CD4-positive, CD25-positive, alpha-beta regulatory T cell (primary cell): ENCODE data around the gene AGGF1. TPM values are rescaled to one million over a fixed set of nuclear protein-coding genes. Genes with fewer than 3 reads are reported as not detected.
"Not testable (repeated sequence)": the region's sequence is repeated elsewhere in the genome, so short reads cannot be mapped to it uniquely, and the experiment has no call there.

Experiments
- ATAC-seq, 2 donors: fragments of 150-1000 bp; cut with Tn5 transposase; one replicate each; pipeline ENCODE4 v1.10.0; 2021; ENCODE audit warnings: low read depth in 2 of 2, moderate number of reproducible peaks in 2 of 2, moderate library complexity in 1 of 2
- DNase-seq, 3 donors: peaks; one replicate each; pipeline versions ENCODE4 v3.0.0 to v3.0.0-alpha.2; 2012 to 2022; ENCODE audit warnings: mixed read lengths in 1 of 3
- H3K27ac ChIP-seq: one replicate; pipeline ENCODE4 v1.7.0; 2013; ENCODE audit warnings: mild to moderate bottlenecking, low read length; ENCODE audit not compliant: insufficient read depth, poor library complexity, severe bottlenecking
- H3K27me3 ChIP-seq: one replicate; pipeline ENCODE4 v1.7.0; 2013; ENCODE audit warnings: low read length; ENCODE audit not compliant: control insufficient read depth, insufficient read depth
- H3K36me3 ChIP-seq: one replicate; pipeline ENCODE4 v1.7.0; 2013; ENCODE audit warnings: mild to moderate bottlenecking, low read length, moderate library complexity; ENCODE audit not compliant: control insufficient read depth, insufficient read depth
- H3K4me1 ChIP-seq: 2 replicates; pipeline ENCODE4 v1.7.0; 2013; ENCODE audit warnings: mild to moderate bottlenecking, low read length; ENCODE audit not compliant: insufficient read depth, control insufficient read depth, poor library complexity, severe bottlenecking
- H3K4me3 ChIP-seq: one replicate; pipeline ENCODE4 v1.7.0; 2013; ENCODE audit warnings: low read depth, mild to moderate bottlenecking, low read length, moderate library complexity
- H3K9me3 ChIP-seq, 2 experiments: 1 replicate in 1 of 2; 2 replicates in 1 of 2; pipeline ENCODE4 v1.7.0; 2013; ENCODE audit warnings: low read length in 2 of 2, mild to moderate bottlenecking in 1 of 2, moderate library complexity in 1 of 2; ENCODE audit not compliant: control insufficient read depth in 2 of 2
- H3K27ac Mint-ChIP-seq, 3 donors: one replicate each; pipeline ENCODE4 v1.8.0; 2020 to 2022; ENCODE audit warnings: mild to moderate bottlenecking in 3 of 3, mixed read lengths in 3 of 3, moderate library complexity in 2 of 3
- H3K27me3 Mint-ChIP-seq: one replicate; pipeline ENCODE4 v1.8.0; 2022; ENCODE audit warnings: mild to moderate bottlenecking, mixed read lengths
- H3K36me3 Mint-ChIP-seq: one replicate; pipeline ENCODE4 v1.8.0; 2020; ENCODE audit warnings: mixed read lengths
- H3K4me1 Mint-ChIP-seq, 4 donors: one replicate each; pipeline ENCODE4 v1.8.0; 2020 to 2022; ENCODE audit warnings: mixed read lengths in 4 of 4, mild to moderate bottlenecking in 1 of 4
- H3K4me3 Mint-ChIP-seq, 4 donors: one replicate each; pipeline ENCODE4 v1.8.0; 2020 to 2022; ENCODE audit warnings: mild to moderate bottlenecking in 4 of 4, mixed read lengths in 4 of 4, moderate library complexity in 3 of 4
- H3K9me3 Mint-ChIP-seq, 7 donors: one replicate each; pipeline ENCODE4 v1.8.0; 2020 to 2022; ENCODE audit warnings: mixed read lengths in 7 of 7, mild to moderate bottlenecking in 3 of 7, moderate library complexity in 2 of 7
- polyA plus RNA-seq, 4 donors: library from polyadenylated mRNA; unstranded; fragments of 300-500 nt; fragmentation: Illumina TruSeq; gene quantifications; one replicate each; pipeline ENCODE4 v1.2.3, GENCODE V29; 2021
- total RNA-seq: library from RNA; stranded (reverse); gene quantifications from one replicate; pipeline ENCODE4 v1.2.3, GENCODE V29; 2022

AGGF1 gene
- total and polyA plus RNA-seq, 5 donors from 2014 or later, result 17.6 to 35.3 (median 27.3) TPM

DNA sequence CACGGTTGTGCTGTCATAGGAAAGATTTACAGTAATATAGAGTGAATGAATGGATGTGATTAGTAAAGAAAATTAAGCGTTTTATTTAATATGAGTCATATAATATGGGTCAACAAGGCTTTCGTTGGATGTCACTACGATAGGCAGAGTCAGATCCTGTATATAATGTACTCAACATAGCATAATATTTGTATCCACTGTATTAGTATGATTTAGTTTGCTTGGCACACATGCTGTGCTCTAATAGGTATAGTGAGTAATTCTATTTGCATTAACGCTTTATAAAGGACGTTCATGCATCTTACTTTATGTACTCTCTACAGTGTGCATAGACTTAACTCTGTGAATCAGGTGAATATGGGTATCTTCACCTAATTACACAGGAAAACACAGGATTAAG is 35.9 kb upstream of the AGGF1 start:
- H3K27ac ChIP-seq, result no peak overlapping the region
- no peak for ATAC-seq
- peaks cover 0 to 3% (median 0%) of the 10 kb centered on the region in 7 donors for H3K9me3 Mint-ChIP-seq
- no peaks in the 10 kb centered on the region for H3K9me3 ChIP-seq
- no peaks in the 10 kb centered on the region for H3K36me3 Mint-ChIP-seq
- no peak overlapping the region for H3K4me3 ChIP-seq
- no peaks in the 10 kb centered on the region for H3K4me1 ChIP-seq
- H3K4me3 Mint-ChIP-seq, result no peak overlapping the region
- peaks cover 23% of the 10 kb centered on the region for H3K27me3 Mint-ChIP-seq
- H3K27ac Mint-ChIP-seq, result no peak overlapping the region
- DNase-seq, result no peak
- no peaks in the 10 kb centered on the region for H3K4me1 Mint-ChIP-seq
- no peaks in the 10 kb centered on the region for H3K36me3 ChIP-seq
- peaks cover 7% of the 10 kb centered on the region for H3K27me3 ChIP-seq

DNA sequence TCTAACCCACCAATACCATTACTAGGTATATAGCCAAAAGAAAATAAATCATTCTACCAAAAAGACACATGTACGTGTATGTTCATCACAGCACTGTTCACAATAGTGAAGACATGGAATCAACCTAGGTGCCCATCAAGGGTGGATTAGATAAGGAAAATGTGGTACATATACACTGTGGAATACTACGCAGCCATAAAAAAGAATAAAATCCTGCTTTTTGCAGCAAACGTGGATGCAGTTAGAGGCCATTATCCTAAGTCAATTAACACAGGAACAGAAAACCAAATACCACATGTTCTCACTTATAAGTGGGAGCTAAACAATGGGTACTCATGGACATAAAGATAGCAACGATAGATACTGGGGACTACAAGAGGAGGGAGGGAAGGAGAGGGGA is 32.0 kb upstream of the AGGF1 start:
- not testable (repeated sequence) for H3K4me3 Mint-ChIP-seq, H3K4me1 ChIP-seq, H3K4me3 ChIP-seq, H3K4me1 Mint-ChIP-seq, H3K9me3 Mint-ChIP-seq, H3K36me3 Mint-ChIP-seq, H3K36me3 ChIP-seq, H3K9me3 ChIP-seq, H3K27ac Mint-ChIP-seq, ATAC-seq, H3K27ac ChIP-seq, DNase-seq
- peaks cover 23% of the 10 kb centered on the region for H3K27me3 ChIP-seq
- peaks cover 34% of the 10 kb centered on the region for H3K27me3 Mint-ChIP-seq

DNA sequence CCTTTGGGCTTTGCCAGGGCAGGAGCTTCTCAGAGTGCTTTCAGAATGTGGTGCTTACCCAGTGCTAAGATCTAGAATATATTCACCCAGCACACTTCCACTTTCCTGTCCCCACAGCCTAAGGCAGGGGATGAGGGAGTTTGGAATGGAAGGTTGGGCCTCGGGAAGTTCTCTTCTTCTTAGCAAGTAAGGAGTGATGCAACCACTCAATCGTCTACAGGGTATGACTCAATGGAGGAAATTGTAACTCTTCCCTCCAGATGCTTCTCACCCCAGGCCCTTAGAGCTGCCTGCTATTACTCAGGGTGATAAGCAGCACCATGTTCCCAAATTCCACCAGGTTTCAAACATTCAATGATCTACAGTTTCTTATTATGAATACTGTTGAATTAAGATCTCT is 30.8 kb upstream of the AGGF1 start:
- Mint-ChIP-seq H3K9me3 (peaks cover 0 to 3% (median 0%) of the 10 kb centered on the region in 7 donors), H3K27me3 (peaks cover 36% of the 10 kb centered on the region), H3K36me3 (no peaks in the 10 kb centered on the region), H3K4me3 (no peak overlapping the region), H3K4me1 (no peaks in the 10 kb centered on the region), H3K27ac (no peak overlapping the region)
- DNase-seq (no peak), ATAC-seq (no peak)
- H3K4me3 ChIP-seq, result no peak overlapping the region
- no peak overlapping the region for H3K27ac ChIP-seq
- H3K27me3 ChIP-seq, result peaks cover 28% of the 10 kb centered on the region
- H3K4me1 ChIP-seq, result no peaks in the 10 kb centered on the region
- H3K36me3 ChIP-seq, result no peaks in the 10 kb centered on the region
- no peaks in the 10 kb centered on the region for H3K9me3 ChIP-seq

DNA sequence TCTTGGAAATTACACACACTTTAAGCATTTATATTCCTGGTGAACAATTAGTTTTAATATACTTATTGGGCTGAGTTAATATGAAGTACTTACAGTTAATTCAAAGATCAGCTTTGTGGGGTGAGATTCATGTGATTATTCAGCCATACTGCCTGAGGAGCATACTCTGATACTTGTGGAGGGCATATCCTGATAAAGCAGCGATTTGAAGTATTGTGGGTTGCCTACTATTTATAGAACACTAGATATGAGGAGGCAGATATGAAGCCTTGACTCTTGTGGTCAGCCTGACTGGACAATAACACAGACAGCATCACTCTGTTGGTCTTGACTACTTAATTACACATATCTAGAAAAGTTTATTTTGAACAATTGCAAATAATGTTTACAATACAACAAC is 27.0 kb upstream of the AGGF1 start:
- Histone ChIP-seq H3K4me3 (no peak overlapping the region), H3K27me3 (peaks cover 34% of the 10 kb centered on the region), H3K36me3 (no peaks in the 10 kb centered on the region), H3K27ac (no peak overlapping the region), H3K9me3 (no peaks in the 10 kb centered on the region), H3K4me1 (no peaks in the 10 kb centered on the region)
- Mint-ChIP-seq H3K27ac (no peak overlapping the region), H3K4me1 (no peaks in the 10 kb centered on the region), H3K4me3 (no peak overlapping the region), H3K27me3 (peaks cover 43% of the 10 kb centered on the region), H3K9me3 (peaks cover 0 to 2% (median 0%) of the 10 kb centered on the region in 7 donors), H3K36me3 (no peaks in the 10 kb centered on the region)
- ATAC-seq, result no peak
- no peak for DNase-seq

DNA sequence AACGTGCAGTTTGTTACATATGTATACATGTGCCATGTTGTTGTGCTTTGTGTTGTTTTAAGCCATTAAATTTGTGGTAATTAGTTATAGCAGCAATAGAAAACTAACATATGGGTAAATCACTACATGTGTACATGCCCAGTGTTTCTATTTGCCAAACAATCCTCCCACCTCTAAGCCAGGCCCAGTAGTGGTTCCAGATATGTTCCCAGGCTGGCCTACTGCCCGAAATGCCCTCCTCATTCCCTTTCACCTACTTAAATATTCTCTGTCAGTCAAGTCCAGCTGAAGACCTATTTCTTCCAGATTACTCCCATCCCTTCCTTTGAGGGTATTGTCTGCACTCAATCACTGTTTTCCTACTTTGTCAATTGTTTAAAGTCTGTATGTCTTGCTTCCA is 24.1 kb upstream of the AGGF1 start:
- Mint-ChIP-seq H3K27me3 (peaks cover 40% of the 10 kb centered on the region), H3K4me3 (no peak overlapping the region), H3K4me1 (no peaks in the 10 kb centered on the region), H3K27ac (no peak overlapping the region), H3K9me3 (peaks cover 0 to 4% (median 0%) of the 10 kb centered on the region in 7 donors), H3K36me3 (no peaks in the 10 kb centered on the region)
- H3K4me1 ChIP-seq, result no peaks in the 10 kb centered on the region
- no peak for ATAC-seq
- peaks cover 28% of the 10 kb centered on the region for H3K27me3 ChIP-seq
- no peaks in the 10 kb centered on the region for H3K9me3 ChIP-seq
- no peak for DNase-seq
- no peak overlapping the region for H3K27ac ChIP-seq
- H3K4me3 ChIP-seq, result no peak overlapping the region
- H3K36me3 ChIP-seq, result no peaks in the 10 kb centered on the region

DNA sequence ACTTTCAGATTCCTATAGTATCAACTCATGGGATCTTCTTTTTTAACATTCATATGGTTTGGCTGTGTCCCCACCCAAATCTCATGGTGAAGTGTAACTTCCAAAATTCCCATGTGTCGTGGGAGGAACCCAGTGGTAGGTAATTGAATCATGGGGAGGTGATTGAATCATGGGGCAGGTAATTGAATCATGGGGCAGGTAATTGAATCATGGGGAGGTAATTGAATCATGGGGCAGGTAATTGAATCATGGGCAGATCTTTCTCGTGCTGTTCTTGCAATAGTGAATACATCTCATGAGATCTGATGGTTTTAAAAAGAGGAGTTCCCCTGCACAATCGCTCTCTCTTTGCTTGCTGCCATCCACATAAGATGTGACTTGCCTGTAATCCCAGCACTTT is 21.8 kb upstream of the AGGF1 start:
- Mint-ChIP-seq H3K36me3 (no peaks in the 10 kb centered on the region), H3K27ac (no peak overlapping the region), H3K4me1 (no peaks in the 10 kb centered on the region), H3K4me3 (no peak overlapping the region), H3K9me3 (peaks cover 0 to 4% (median 0%) of the 10 kb centered on the region in 7 donors), H3K27me3 (peaks cover 31% of the 10 kb centered on the region)
- H3K4me1 ChIP-seq, result no peaks in the 10 kb centered on the region
- no peaks in the 10 kb centered on the region for H3K36me3 ChIP-seq
- no peaks in the 10 kb centered on the region for H3K9me3 ChIP-seq
- H3K4me3 ChIP-seq, result no peak overlapping the region
- DNase-seq, result no peak
- no peak for ATAC-seq
- H3K27ac ChIP-seq, result no peak overlapping the region
- peaks cover 15% of the 10 kb centered on the region for H3K27me3 ChIP-seq

DNA sequence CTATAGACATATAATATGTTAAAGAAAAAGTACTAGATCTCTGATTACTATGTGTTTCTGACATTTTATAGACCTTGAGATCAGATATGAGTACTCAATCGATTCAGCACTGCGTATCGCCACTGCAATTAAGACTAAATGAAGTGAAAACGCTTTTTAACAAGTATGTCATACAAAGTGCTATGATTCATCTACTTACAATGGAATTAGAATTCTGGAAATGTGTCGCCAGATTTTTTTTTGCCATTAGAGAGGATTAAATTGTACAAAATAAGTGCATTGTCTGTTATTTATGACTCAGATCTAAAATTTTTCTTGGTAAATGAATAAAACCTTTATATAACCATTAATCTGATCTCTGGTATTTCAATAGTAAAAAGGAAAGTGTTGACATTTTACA is 20.0 kb upstream of the AGGF1 start:
- Mint-ChIP-seq H3K27me3 (peaks cover 16% of the 10 kb centered on the region), H3K9me3 (peaks cover 0 to 4% (median 0%) of the 10 kb centered on the region in 7 donors), H3K36me3 (no peaks in the 10 kb centered on the region), H3K27ac (no peak overlapping the region), H3K4me3 (no peak overlapping the region), H3K4me1 (no peaks in the 10 kb centered on the region)
- no peaks in the 10 kb centered on the region for H3K9me3 ChIP-seq
- DNase-seq (no peak), ATAC-seq (no peak)
- no peak overlapping the region for H3K27ac ChIP-seq
- no peak overlapping the region for H3K4me3 ChIP-seq
- no peaks in the 10 kb centered on the region for H3K4me1 ChIP-seq
- peaks cover 12% of the 10 kb centered on the region for H3K27me3 ChIP-seq
- H3K36me3 ChIP-seq, result no peaks in the 10 kb centered on the region

DNA sequence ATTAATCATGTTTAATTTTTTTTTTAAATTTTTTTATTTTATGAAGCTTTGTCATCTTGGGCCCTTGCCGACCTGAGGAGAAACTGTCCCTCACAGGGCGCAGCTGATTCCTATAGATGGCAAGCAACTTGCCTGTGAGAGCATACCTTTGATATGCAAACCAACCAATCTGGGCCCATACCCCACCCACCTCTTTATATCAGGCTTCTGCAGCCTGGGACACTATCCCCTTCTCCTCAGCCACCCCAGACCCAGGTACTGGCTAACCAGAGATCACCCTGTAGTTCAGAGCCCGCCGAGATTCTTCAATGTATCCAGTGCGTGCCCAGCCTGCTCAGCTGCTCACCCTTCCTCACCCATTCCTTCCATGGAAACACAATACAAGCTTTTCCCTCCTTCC is 18.7 kb upstream of the AGGF1 start:
- H3K36me3 ChIP-seq, result no peaks in the 10 kb centered on the region
- Mint-ChIP-seq H3K9me3 (peaks cover 0 to 4% (median 0%) of the 10 kb centered on the region in 7 donors), H3K27ac (no peak overlapping the region), H3K27me3 (peaks cover 11% of the 10 kb centered on the region), H3K36me3 (no peaks in the 10 kb centered on the region), H3K4me3 (no peak overlapping the region), H3K4me1 (no peaks in the 10 kb centered on the region)
- peaks cover 7% of the 10 kb centered on the region for H3K27me3 ChIP-seq
- no peaks in the 10 kb centered on the region for H3K4me1 ChIP-seq
- ATAC-seq (no peak), DNase-seq (no peak)
- H3K9me3 ChIP-seq, result no peaks in the 10 kb centered on the region
- no peak overlapping the region for H3K27ac ChIP-seq
- H3K4me3 ChIP-seq, result no peak overlapping the region
